CD4-positive, alpha-beta T cell treated with Interleukin-1 beta for 1 hour (primary cell): ENCODE measurements around the gene BBLN.

Experiments used
- DNase-seq, 2 donors: peaks; one replicate each; pipeline ENCODE4 v3.0.0-alpha.2; 2020 to 2022

BBLN gene

GRCh38 chr9:128191406-128192046 is 31.5 kb downstream of the BBLN start, which contains the start of gene CIZ1:
CIZ1 (minus strand) TSS chr9:128191572; CDS start chr9:128190857, 715 bp downstream.
- DNase-seq, result peak; percentile 75 to 76

DNA sequence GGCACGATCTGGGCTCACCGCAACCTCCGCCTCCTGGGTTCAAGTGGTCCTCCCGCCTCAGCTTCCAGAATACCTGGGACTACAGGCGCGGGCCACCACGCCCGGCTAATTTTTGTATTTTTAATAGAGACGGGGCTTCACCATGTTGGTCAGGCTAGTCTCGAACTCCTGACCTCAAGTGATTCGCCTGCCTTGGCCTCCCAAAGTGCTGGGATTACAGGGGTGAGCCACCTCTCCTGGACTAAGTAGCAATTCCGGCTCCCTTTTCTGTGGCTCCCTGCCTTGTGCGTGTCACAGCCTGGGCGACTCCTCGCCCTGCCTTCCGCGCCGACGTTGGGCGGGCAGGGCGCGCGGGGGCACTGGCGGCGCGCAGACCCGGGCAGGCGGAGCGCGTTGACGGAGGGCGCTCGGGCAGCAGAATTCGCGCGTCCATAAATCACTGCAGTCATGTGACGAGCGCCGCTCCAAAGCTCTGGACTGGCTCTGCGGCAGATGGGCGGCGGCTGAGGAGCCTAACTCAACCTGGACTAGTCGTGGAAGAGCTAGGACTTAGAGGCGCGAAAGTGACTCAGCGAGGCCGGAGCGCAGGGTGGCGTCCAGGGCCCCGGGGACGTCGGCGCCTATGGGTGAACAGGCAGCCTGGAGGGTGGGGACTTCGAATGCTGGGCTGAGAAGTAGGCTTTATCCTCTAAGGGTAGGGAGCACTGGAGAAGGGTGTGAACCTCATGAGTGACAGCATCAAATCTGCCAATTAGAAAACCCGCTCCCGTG is 32.7 kb downstream of the BBLN start:
- peak; percentile 4 to 65 for DNase-seq

DNA sequence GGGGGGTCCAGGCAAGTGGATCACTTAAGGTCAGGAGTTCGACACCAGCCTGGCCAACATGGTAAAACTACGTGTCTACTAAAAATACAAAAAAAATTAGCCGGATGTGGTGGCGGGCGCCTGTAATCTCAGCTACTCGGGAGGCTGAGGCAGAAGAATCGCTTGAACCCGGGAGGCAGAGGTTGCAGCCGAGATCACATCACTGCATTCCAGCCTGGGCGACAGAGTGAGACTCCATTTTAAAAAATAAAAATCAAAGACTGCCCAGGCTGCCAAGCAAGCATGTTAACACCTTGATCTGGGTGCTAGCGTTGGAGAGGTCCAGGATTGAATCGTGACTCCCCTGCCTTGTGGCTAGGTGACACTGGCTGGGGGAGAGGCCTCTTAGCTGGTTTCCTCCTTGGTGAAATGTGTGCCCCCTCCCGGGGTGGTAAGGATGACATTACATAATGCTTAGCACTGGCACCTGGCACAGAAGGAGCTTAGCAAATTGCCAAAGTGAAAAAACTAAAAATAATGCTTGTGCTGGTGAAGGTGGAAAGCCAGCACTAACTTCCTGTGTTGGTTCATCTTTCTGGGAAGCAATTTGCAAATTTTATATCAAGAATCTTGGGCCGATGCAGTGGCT is 33.5 kb downstream of the BBLN start:
- DNase-seq, result no peak

DNA sequence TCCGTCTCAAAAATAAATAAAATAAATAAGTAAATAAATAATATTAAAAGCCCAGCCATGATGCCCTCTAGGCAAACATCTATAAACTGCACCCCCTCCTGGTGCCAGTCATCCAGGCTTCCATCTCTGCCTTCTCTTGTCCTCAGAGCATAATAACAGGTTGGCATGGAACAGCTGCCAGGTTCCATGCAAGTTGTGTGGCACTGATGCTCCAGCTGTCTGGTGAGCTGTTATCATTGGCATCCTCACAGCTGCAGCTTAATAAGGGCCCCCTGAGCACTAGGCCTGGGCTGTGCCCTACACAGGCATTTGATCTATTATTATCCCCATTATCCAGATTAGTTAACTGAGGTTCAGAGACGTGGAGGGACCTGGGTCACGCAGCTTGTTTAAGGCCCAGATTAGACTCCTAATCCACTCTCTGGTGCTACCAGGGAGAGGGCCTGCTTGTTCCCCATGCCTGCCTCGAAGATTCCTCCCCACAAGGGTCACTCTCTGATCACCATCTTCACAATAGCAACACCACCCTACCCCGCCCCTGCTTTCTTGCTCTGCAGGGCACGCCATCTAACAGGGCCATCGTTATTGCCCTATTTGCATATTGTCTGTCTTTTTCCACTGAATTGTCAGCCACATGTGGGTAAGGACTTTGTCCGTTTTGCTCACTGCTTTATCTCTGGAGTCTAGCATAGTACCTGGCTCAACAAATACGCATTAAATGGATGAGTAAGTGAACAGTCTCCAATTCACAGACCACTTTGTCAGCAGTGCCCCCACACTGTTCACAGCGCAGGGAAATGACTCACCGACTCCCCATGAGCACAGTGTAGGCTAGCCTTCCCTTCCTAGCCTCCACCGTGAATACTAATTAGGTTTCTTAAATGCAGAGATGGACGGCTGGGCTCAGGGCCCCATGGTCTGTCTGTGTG is 41.6 kb downstream of the BBLN start:
- no peak for DNase-seq

DNA sequence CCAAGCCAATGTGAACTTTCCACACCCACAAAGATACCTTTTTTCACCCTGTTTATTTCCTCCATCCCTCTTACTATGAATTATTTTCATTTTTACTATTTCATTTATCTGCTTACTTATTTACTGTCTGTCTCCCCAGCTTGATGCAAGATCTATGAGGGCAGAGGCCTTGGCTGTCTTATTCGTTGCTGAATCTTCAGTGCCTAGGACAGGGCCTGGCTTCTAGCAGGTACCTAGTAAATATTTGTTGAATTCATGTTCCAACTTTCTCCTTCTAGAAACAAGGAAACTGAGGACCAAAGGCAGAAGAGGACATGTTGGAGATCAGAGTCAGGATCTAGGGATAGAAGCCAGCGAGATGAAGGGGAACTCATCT is 42.6 kb downstream of the BBLN start:
- no peak for DNase-seq

- DNase-seq, result peak; percentile 79 to 82
Observed at GRCh38 chr9:128203024-128203706, 43.1 kb downstream of the BBLN start, which contains the start of gene DNM1. DNM1 (plus strand) TSS chr9:128203379; CDS start chr9:128203471, 92 bp downstream.

- no peak for DNase-seq
Observed at GRCh38 chr9:128203707-128204551, 43.9 kb downstream of the BBLN start.

DNA sequence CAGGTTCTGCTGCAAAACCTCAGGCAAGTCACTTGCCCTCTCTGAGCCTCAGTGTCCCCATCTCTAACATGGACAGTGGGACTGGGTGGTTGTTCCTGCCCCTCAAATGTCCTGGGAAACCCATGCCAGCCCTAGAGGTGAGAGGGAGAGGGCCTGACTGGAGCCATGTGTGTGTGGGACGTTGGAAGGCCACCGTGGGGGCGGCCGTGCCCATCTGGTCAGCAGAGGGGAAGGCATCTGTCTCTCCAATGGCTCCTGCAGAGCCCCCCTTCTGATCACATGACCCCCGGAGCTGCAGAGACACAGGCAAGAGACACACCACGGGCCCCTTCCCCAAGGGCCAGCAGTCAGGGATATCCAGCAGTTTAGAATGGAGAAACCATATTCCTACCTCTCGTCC is 44.8 kb downstream of the BBLN start:
- no peak for DNase-seq

DNA sequence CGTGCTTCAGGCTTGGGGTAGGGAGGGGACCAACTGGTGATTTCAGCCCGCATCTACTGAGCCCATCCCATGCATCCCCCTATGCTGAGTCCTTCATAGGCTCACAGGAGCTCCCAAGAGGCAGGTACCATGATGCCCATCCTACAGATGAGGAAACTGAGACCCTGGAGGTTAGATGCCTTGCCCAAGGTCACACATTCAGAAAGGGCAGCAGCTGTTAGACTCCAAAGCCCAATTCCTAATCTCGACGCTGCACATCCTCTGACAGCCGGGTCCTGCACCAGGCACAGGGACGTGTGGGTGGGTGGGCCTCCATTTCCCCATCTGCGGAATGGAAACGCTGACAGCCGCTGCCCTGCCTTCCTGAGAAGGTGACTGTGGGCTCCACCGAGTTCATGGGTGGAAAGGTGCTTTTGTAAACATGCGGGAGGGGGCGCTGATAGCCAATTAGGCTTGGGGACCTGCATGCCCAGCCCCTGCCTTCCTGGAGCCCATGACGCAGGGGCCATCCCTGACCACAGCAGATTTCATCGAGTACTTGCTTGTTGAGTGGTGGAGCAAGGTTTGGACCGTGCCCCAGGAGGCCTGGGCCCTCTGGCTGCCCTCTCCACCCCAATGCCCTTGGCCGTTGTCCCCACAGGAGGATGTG is 45.4 kb downstream of the BBLN start:
- no peak for DNase-seq

DNA sequence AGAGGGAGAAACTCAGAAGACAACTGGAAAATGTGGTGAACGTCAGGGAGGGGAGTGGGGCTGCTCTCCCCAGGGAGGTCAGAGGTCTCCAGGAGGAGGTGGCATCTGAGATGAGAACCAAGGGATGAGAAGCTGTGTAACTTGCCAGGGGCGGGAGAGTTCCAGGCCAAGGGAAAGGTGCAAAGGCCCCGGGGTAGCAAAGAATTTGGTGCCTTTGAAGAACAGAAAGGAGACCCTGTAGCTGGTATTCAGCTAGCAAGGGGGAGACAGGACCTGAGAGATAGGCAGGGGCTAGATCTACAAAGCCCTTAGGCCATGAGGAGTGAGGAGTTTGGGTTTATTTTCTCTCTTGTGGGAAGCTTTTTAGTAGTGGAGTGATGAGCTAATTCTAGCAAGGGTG is 46.4 kb downstream of the BBLN start:
- DNase-seq, result no peak

GRCh38 chr9:128206916-128207910 is 47.1 kb downstream of the BBLN start:
- DNase-seq, result no peak

DNA sequence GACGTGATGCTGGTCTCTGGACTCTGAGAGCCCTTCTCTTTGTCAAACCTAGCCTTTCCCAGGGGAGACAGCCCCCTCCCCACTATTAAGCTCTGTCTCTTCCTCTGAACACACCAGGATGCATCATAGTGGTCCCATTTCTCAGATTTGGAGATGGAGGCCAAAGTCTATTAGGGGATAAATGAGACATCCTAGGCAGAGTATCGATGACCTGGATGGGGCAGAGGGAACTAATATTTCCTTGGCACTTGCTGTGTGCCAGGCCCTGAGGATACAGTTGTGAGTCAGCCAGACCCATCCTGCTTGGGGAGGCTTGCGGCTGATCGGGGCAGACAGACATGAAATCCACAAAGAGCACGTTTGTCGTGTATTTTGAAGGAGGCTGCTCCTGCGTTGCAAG is 48.3 kb downstream of the BBLN start:
- no peak for DNase-seq

- no peak for DNase-seq
Observed at GRCh38 chr9:128208946-128209669, 49.0 kb downstream of the BBLN start.

DNA sequence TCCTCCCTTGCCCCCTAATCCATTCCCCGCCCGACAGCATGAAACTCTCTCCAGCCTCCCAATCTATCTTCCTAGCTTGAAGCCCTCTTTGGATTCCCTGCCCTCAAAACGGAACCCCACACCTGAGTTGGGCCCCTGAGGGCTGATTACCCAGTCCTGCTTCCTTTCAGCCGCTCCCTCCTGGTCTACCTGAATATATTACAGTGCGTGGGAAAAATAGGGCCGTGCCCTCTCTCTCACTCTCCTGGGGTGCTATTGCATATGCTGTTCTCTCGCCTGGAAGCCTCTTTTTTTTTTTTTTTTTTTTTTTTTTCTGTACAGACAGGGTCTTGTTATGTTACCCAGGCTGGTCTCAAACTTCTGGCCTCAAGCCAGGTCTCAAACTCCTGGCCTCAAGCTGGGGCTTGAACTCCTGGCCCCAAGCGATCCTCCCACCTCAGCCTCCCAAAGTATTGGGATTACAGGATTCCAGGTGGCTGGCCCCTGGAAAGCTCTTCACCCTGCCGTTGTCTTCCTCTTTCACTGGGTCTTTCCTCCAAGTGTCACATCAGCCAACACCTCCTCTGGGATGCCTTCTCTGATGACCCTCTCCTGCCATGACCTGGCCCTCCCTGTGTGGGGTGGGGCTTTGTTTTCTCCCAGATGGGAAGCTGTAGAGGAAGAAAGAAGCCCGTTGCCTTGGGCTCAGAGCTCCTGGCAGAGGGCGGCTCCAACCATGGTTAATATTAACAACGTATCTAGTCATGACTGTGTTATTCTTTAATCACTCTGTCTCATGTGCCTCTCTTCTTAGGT is 51.3 kb downstream of the BBLN start:
- no peak for DNase-seq

DNA sequence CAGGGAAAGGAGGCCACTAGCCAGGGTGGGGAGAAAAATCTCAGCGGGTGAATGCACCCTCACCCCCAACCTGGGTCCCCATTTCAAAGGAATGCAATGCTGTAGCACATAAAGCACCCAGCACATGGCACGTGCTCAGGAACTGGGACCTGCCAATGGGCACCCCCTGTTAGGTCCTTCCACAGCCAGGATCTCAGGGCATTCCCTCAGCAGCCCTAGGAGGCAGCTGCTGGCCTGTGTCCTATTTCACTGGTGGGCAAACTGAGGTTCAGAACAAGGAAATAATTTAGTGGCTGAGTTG is 51.9 kb downstream of the BBLN start:
- DNase-seq, result no peak
